ENCODE results near the gene SH3BGRL3. TPM values are rescaled to one million over a fixed set of nuclear protein-coding genes. Genes with fewer than 3 reads are reported as not detected.

SH3BGRL3 gene
- total RNA-seq, 3 donors from 2014 or later = 27.5 to 55.7 (median 50.1) TPM

- no peak overlapping the region for H3K4me3 ChIP-seq
- H3K4me1 ChIP-seq = no peaks in the 10 kb centered on the region
- TF ChIP-seq CTCF (IDR thresholded peaks at IDR 0.05) (no peak), POLR2AphosphoS5 (IDR thresholded peaks at IDR 0.05) (no peak), POLR2A (IDR thresholded peaks at IDR 0.05) (no peak)
- no peak for DNase-seq (ENCODE audit: low spot score in 2 of 2)
- H3K36me3 ChIP-seq = no peaks in the 10 kb centered on the region
- no peaks in the 10 kb centered on the region for H3K27me3 ChIP-seq
- no peaks in the 10 kb centered on the region for H3K9me3 ChIP-seq
- intact Hi-C loops (cut with DNase I; ENCODE audit: low total_unique reads) = no loop called here
- H3K27ac ChIP-seq = no peak overlapping the region
Observed at GRCh38 chr1:26295194-26296138, 15.6 kb downstream of the SH3BGRL3 start.

- no peaks in the 10 kb centered on the region for H3K9me3 ChIP-seq
- H3K4me1 ChIP-seq = no peaks in the 10 kb centered on the region
- intact Hi-C loops (cut with DNase I; ENCODE audit: low total_unique reads) = no loop called here
- H3K4me3 ChIP-seq = no peak overlapping the region
- H3K27me3 ChIP-seq = no peaks in the 10 kb centered on the region
- no peak for DNase-seq (ENCODE audit: low spot score in 2 of 2)
- H3K36me3 ChIP-seq = no peaks in the 10 kb centered on the region
- TF ChIP-seq POLR2AphosphoS5 (IDR thresholded peaks at IDR 0.05) (no peak), POLR2A (IDR thresholded peaks at IDR 0.05) (no peak), CTCF (IDR thresholded peaks at IDR 0.05) (no peak)
- no peak overlapping the region for H3K27ac ChIP-seq
Observed at GRCh38 chr1:26296340-26297056, 16.6 kb downstream of the SH3BGRL3 start.

GRCh38 chr1:26297057-26297790, 17.3 kb downstream of the SH3BGRL3 start:
- Histone ChIP-seq H3K27ac (no peak overlapping the region), H3K9me3 (no peaks in the 10 kb centered on the region), H3K4me3 (no peak overlapping the region), H3K4me1 (no peaks in the 10 kb centered on the region), H3K27me3 (no peaks in the 10 kb centered on the region), H3K36me3 (no peaks in the 10 kb centered on the region)
- TF ChIP-seq POLR2AphosphoS5 (IDR thresholded peaks at IDR 0.05) = no peak
- no peak for TF ChIP-seq POLR2A (IDR thresholded peaks at IDR 0.05)
- no peak for TF ChIP-seq CTCF (IDR thresholded peaks at IDR 0.05)
- intact Hi-C loops (cut with DNase I; ENCODE audit: low total_unique reads) = no loop called here
- no peak for DNase-seq (ENCODE audit: low spot score in 2 of 2)

- intact Hi-C loops (cut with DNase I; ENCODE audit: low total_unique reads) = no loop called here
- Histone ChIP-seq H3K4me1 (no peaks in the 10 kb centered on the region), H3K27ac (no peak overlapping the region), H3K4me3 (no peak overlapping the region), H3K27me3 (no peaks in the 10 kb centered on the region), H3K9me3 (no peaks in the 10 kb centered on the region), H3K36me3 (no peaks in the 10 kb centered on the region)
- TF ChIP-seq POLR2A (IDR thresholded peaks at IDR 0.05) (no peak), CTCF (IDR thresholded peaks at IDR 0.05) (no peak), POLR2AphosphoS5 (IDR thresholded peaks at IDR 0.05) (no peak)
- no peak for DNase-seq (ENCODE audit: low spot score in 2 of 2)
Observed at GRCh38 chr1:26297791-26298124, 17.9 kb downstream of the SH3BGRL3 start.
